ENCODE results near the gene NPAS3.

GRCh38 chr14:33352821-33353220, 414.1 kb downstream of the NPAS3 start:
- no peak for TF ChIP-seq MAX (IDR thresholded peaks at IDR 0.05)
- no peak for TF ChIP-seq SP1 (IDR thresholded peaks at IDR 0.05)
- no peak for TF ChIP-seq CTCF (IDR thresholded peaks at IDR 0.05; ENCODE audit: low read depth, low read length, missing input control)
- no peak for TF ChIP-seq REST (IDR thresholded peaks at IDR 0.05)
- no peak for TF ChIP-seq ZBTB33 (IDR thresholded peaks at IDR 0.05)
- no peak for TF ChIP-seq FOXA1 (IDR thresholded peaks at IDR 0.05)
- no peak for TF ChIP-seq TAF1 (conservative IDR thresholded peaks at IDR 0.05)
- TF ChIP-seq RAD21 (IDR thresholded peaks at IDR 0.05) = no peak
- no peak for TF ChIP-seq YY1 (IDR thresholded peaks at IDR 0.05)
- no peak for TF ChIP-seq EGR1 (IDR thresholded peaks at IDR 0.05; ENCODE audit: low read depth in 2 of 2)

All from liver (tissue), 3 donors.